HepG2 (cell line): ENCODE results near the gene SPACA4. TPM values are rescaled to one million over a fixed set of nuclear protein-coding genes. Genes with fewer than 3 reads are reported as not detected.
A peak's percentile ranks its signal among the peaks of the same experiment; 100 is the strongest.

ENCODE experiments used
- ADNP ChIP-seq: sonication (generic); formaldehyde crosslinking; IDR thresholded peaks from 2 replicates; pipeline ENCODE4 v1.4.0; 2020; ENCODE audit warnings: missing genetic modification reagents
- DNMT3B ChIP-seq: conservative IDR thresholded peaks from 2 replicates; pipeline ENCODE4 v1.6.1; 2016; ENCODE audit warnings: missing biosample characterization, control low read depth
- FOSL1 ChIP-seq: sonication (generic); formaldehyde crosslinking; IDR thresholded peaks from 2 replicates; pipeline ENCODE4 v1.9.0; 2021; ENCODE audit warnings: missing genetic modification reagents, borderline replicate concordance
- FOXA3 ChIP-seq: IDR thresholded peaks from 2 replicates; pipeline ENCODE4 v1.6.1; 2016; ENCODE audit warnings: missing genetic modification reagents, missing compliant biosample characterization
- HNRNPUL1 ChIP-seq: fragments of 200-400 bp; formaldehyde crosslinking; IDR thresholded peaks from 2 replicates; pipeline ENCODE4 v1.6.1; 2017; ENCODE audit warnings: low read depth, mild to moderate bottlenecking, low read length, moderate library complexity
- IRF9 ChIP-seq: sonication (generic); formaldehyde crosslinking; IDR thresholded peaks from 2 replicates; pipeline ENCODE4 v1.8.0; 2022; ENCODE audit warnings: missing genetic modification reagents, mild to moderate bottlenecking, borderline replicate concordance
- NFKBIZ ChIP-seq: IDR thresholded peaks from 2 replicates; pipeline ENCODE4 v1.6.1; 2018; ENCODE audit warnings: missing genetic modification reagents, missing compliant biosample characterization
- NR2F6 ChIP-seq, 2 experiments: IDR thresholded peaks; 2 replicates each; pipeline ENCODE4 v1.6.1; 2016; ENCODE audit warnings: antibody characterized with exemption in 1 of 2, mild to moderate bottlenecking in 1 of 2
- PCBP2 ChIP-seq: fragments of 200-400 bp; formaldehyde crosslinking; optimal IDR thresholded peaks from 2 replicates; pipeline ENCODE3; 2018; ENCODE audit warnings: low read length, low read depth; ENCODE audit not compliant: poor library complexity, severe bottlenecking
- PITX1 ChIP-seq: sonication (generic); formaldehyde crosslinking; IDR thresholded peaks from 2 replicates; pipeline ENCODE4 v1.5.1; 2020; ENCODE audit warnings: mild to moderate bottlenecking, missing genetic modification reagents
- POLR2AphosphoS5 ChIP-seq: IDR thresholded peaks from 2 replicates; pipeline ENCODE4 v1.6.1; 2012; ENCODE audit warnings: low read depth, low read length
- RAD21 ChIP-seq: fragments of 450-650 bp; formaldehyde crosslinking; IDR thresholded peaks from 2 replicates; pipeline ENCODE4 v1.5.0; 2020; ENCODE audit warnings: mild to moderate bottlenecking
- REST ChIP-seq, 2 experiments: IDR thresholded peaks; 2 replicates each; pipeline ENCODE4 v1.6.1; 2011 to 2012; ENCODE audit warnings: low read length in 2 of 2, borderline replicate concordance in 1 of 2, low read depth in 1 of 2, mild to moderate bottlenecking in 1 of 2, moderate library complexity in 1 of 2
- SOX5 ChIP-seq: IDR thresholded peaks from 2 replicates; pipeline ENCODE4 v1.6.1; 2016; ENCODE audit warnings: borderline replicate concordance
- THAP8 ChIP-seq: sonication (generic); formaldehyde crosslinking; IDR thresholded peaks from 2 replicates; pipeline ENCODE4 v1.5.1; 2020; ENCODE audit warnings: missing genetic modification reagents, mild to moderate bottlenecking, borderline replicate concordance
- TRAFD1 ChIP-seq: sonication (generic); formaldehyde crosslinking; IDR thresholded peaks from 2 replicates; pipeline ENCODE4 v1.5.1; 2020; ENCODE audit warnings: missing genetic modification reagents, mild to moderate bottlenecking, borderline replicate concordance
- ZNF121 ChIP-seq: sonication (generic); formaldehyde crosslinking; IDR thresholded peaks from 2 replicates; pipeline ENCODE4 v1.5.0; 2020; ENCODE audit warnings: mild to moderate bottlenecking, missing genetic modification reagents
- ZNF143 ChIP-seq: sonication (generic); formaldehyde crosslinking; IDR thresholded peaks from 2 replicates; pipeline ENCODE4 v1.4.0; 2020; ENCODE audit warnings: missing genetic modification reagents
- ZNF282 ChIP-seq: fragments of 450-650 bp; IDR thresholded peaks from 2 replicates; pipeline ENCODE4 v1.6.1; 2018; ENCODE audit not compliant: partially characterized antibody
- ZNF549 ChIP-seq: sonication (generic); formaldehyde crosslinking; IDR thresholded peaks from 2 replicates; pipeline ENCODE4 v1.5.0; 2020; ENCODE audit warnings: missing genetic modification reagents
- ZNF563 ChIP-seq: sonication (generic); formaldehyde crosslinking; IDR thresholded peaks from 2 replicates; pipeline ENCODE4 v1.8.0; 2022; ENCODE audit warnings: mild to moderate bottlenecking, moderate library complexity, missing genetic modification reagents
- ZNF576 ChIP-seq: sonication (generic); formaldehyde crosslinking; IDR thresholded peaks from 2 replicates; pipeline ENCODE4 v1.4.0; 2020; ENCODE audit warnings: mild to moderate bottlenecking, missing genetic modification reagents
- ZNF614 ChIP-seq: IDR thresholded peaks from 2 replicates; pipeline ENCODE4 v1.6.1; 2018; ENCODE audit warnings: missing biosample characterization, missing genetic modification reagents, inconsistent platforms, borderline replicate concordance
- ZNF672 ChIP-seq: sonication (generic); formaldehyde crosslinking; IDR thresholded peaks from 2 replicates; pipeline ENCODE4 v1.8.1; 2022; ENCODE audit warnings: missing genetic modification reagents
- polyA plus RNA-seq, 8 experiments: library from polyadenylated mRNA; depleted of rRNA in 3 of 8; stranded (reverse) in 7 of 8; unstranded in 1 of 8; fragments of >200 nt; fragmentation: Illumina TruSeq in 4 of 8; extraction: Trizol in 4 of 8; gene quantifications; 2 replicates each; pipeline versions ENCODE4 v1.2.1 to v1.2.3, GENCODE V29; 2011 to 2016; ENCODE audit warnings: low read depth in 4 of 8, missing spikeins in 1 of 8, mixed read lengths in 1 of 8; ENCODE audit not compliant: insufficient read depth in 1 of 8
- total RNA-seq, 5 experiments: library from RNA; depleted of rRNA; stranded (reverse); fragments of >200 nt; fragmentation: Illumina TruSeq; extraction: Trizol; gene quantifications; 2 replicates each; pipeline ENCODE4 v1.2.3, GENCODE V29; 2016; ENCODE audit warnings: low read depth in 1 of 5

The SPACA4 gene
- total and polyA plus RNA-seq, 2 of the 13 experiments (the other 11 are each of a cell fraction or from before 2014, with no cell fraction given), result not detected

GRCh38 chr19:48635263-48635965, 28.9 kb downstream of the SPACA4 start (continued):
- TF ChIP-seq PCBP2, result no peak
- no peak for TF ChIP-seq ZNF143 (CRISPR knock-in tag)
- TF ChIP-seq ZNF614, result no peak
- 0 out of 2 replicates have a peak, but pooled peaks have one; percentile 11 for TF ChIP-seq RAD21 (CRISPR knock-in tag)
- no peak for TF ChIP-seq FOSL1
- peak; percentile 6; the same call in 1 of the 2 replicates for TF ChIP-seq FOXA3 (CRISPR knock-in tag)
- no peak for TF ChIP-seq DNMT3B
- no peak for TF ChIP-seq NR2F6 (IDR thresholded peaks at IDR 0.05)
- no peak for TF ChIP-seq NR2F6 (CRISPR knock-in tag; IDR thresholded peaks at IDR 0.05)
- no peak for TF ChIP-seq TRAFD1 (CRISPR knock-in tag)
- TF ChIP-seq HNRNPUL1, result no peak
- TF ChIP-seq ZNF576 (CRISPR knock-in tag), result no peak
- no peak for TF ChIP-seq PITX1
- TF ChIP-seq THAP8 (CRISPR knock-in tag), result no peak
- no peak for TF ChIP-seq IRF9
- peak; percentile 64; the same call in 1 of the 2 replicates for TF ChIP-seq ZNF563 (CRISPR knock-in tag)
- TF ChIP-seq REST (IDR thresholded peaks at IDR 0.05; ENCODE audit: borderline replicate concordance in 1 of 2, low read depth in 1 of 2, low read length in 2 of 2), result peak in 1 of 2 experiments; percentile 50; a peak in 1 of 4 replicates
- TF ChIP-seq ZNF672 (CRISPR knock-in tag), result no peak
- no peak for TF ChIP-seq ZNF549 (CRISPR knock-in tag)
- TF ChIP-seq SOX5, result no peak
- no peak for TF ChIP-seq ADNP (CRISPR knock-in tag)
- TF ChIP-seq NFKBIZ (CRISPR knock-in tag), result peak; percentile 41; the same call in 1 of the 2 replicates
- TF ChIP-seq POLR2AphosphoS5, result peak; percentile 91
- no peak for TF ChIP-seq ZNF121 (CRISPR knock-in tag)
- no peak for TF ChIP-seq ZNF282
